Keratinocyte (primary cell): ENCODE results near the gene SELE. TPM values are rescaled to one million over a fixed set of nuclear protein-coding genes. Genes with fewer than 3 reads are reported as not detected.

Experiments used
- DNase-seq: peaks from one replicate; pipeline ENCODE4 v3.0.0-alpha.2; 2011; ENCODE audit warnings: low read depth, missing footprints, low spot score
- FAIRE-seq: peaks from 2 replicates; lab custom pipeline; 2011; peaks lifted over from hg19 to GRCh38; lab: Jason Lieb, UNC
- H2AFZ ChIP-seq: 2 replicates; pipeline ENCODE4 v1.6.0; 2012; ENCODE audit warnings: low read length, control low read depth, inconsistent platforms; ENCODE audit not compliant: control insufficient read depth
- H3K27ac ChIP-seq: 2 replicates; pipeline ENCODE4 v1.5.1; 2011; ENCODE audit warnings: low read length; ENCODE audit not compliant: control insufficient read depth, insufficient read depth
- H3K27me3 ChIP-seq: 3 replicates; pipeline ENCODE4 v1.6.0; 2011; ENCODE audit warnings: low read length; ENCODE audit not compliant: control insufficient read depth, insufficient read depth; ENCODE audit errors: extremely low read depth
- H3K36me3 ChIP-seq, 2 experiments: 2 replicates in 1 of 2; 3 replicates in 1 of 2; pipeline ENCODE4 v1.5.1; 2011; ENCODE audit warnings: low read length in 2 of 2, mild to moderate bottlenecking in 1 of 2; ENCODE audit not compliant: control insufficient read depth in 2 of 2, insufficient read depth in 2 of 2; ENCODE audit errors: extremely low read depth in 1 of 2
- H3K4me1 ChIP-seq: 3 replicates; pipeline ENCODE4 v1.5.1; 2011; ENCODE audit warnings: low read length; ENCODE audit not compliant: control insufficient read depth, insufficient read depth; ENCODE audit errors: extremely low read depth
- H3K4me2 ChIP-seq: 3 replicates; pipeline ENCODE4 v1.6.0; 2011; ENCODE audit warnings: low read depth, low read length; ENCODE audit not compliant: control insufficient read depth, insufficient read depth; ENCODE audit errors: extremely low read depth
- H3K4me3 ChIP-seq, 3 experiments: fragments of 200-600 bp in 1 of 3; sonication (generic) in 1 of 3; 2 replicates in 2 of 3; 3 replicates in 1 of 3; pipeline ENCODE4 v1.5.1; 2011 to 2016; ENCODE audit warnings: low read length in 3 of 3, mild to moderate bottlenecking in 3 of 3, control low read depth in 2 of 3, inconsistent platforms in 1 of 3, low read depth in 1 of 3, mixed read lengths in 1 of 3, mixed run types in 1 of 3, moderate library complexity in 1 of 3; ENCODE audit not compliant: control insufficient read depth in 2 of 3, insufficient read depth in 2 of 3; ENCODE audit errors: extremely low read depth in 1 of 3
- H3K79me2 ChIP-seq: 2 replicates; pipeline ENCODE4 v1.6.0; 2012; ENCODE audit warnings: low read length; ENCODE audit not compliant: control insufficient read depth, insufficient read depth
- H3K9ac ChIP-seq: 3 replicates; pipeline ENCODE4 v1.6.0; 2011; ENCODE audit warnings: low read length; ENCODE audit not compliant: control insufficient read depth, insufficient read depth; ENCODE audit errors: extremely low read depth
- H3K9me1 ChIP-seq: 3 replicates; pipeline ENCODE4 v1.6.0; 2011; ENCODE audit warnings: low read length; ENCODE audit not compliant: control insufficient read depth, insufficient read depth; ENCODE audit errors: extremely low read depth
- H3K9me3 ChIP-seq: 2 replicates; pipeline ENCODE4 v1.5.1; 2012; ENCODE audit warnings: low read depth, low read length; ENCODE audit not compliant: control insufficient read depth
- H4K20me1 ChIP-seq: 3 replicates; pipeline ENCODE4 v1.6.0; 2011; ENCODE audit warnings: low read length; ENCODE audit not compliant: control insufficient read depth, insufficient read depth; ENCODE audit errors: extremely low read depth
- CTCF ChIP-seq, 3 experiments: IDR thresholded peaks in 1 of 3; conservative IDR thresholded peaks in 1 of 3; optimal IDR thresholded peaks in 1 of 3; 2 replicates in 2 of 3; 3 replicates in 1 of 3; pipeline versions ENCODE3 to v1.5.1; 2011; ENCODE audit warnings: low read length in 3 of 3, mild to moderate bottlenecking in 3 of 3, moderate library complexity in 2 of 3, control low read depth in 1 of 3, inconsistent platforms in 1 of 3; ENCODE audit not compliant: insufficient read depth in 2 of 3; ENCODE audit errors: extremely low read depth in 1 of 3
- EZH2 ChIP-seq: IDR thresholded peaks from one replicate; pipeline ENCODE4 v1.6.1; 2012; ENCODE audit warnings: inconsistent platforms, mild to moderate bottlenecking, low read length, moderate library complexity
- dilution Hi-C: fragments of 300-500 bp; cut with MboI; formaldehyde crosslinking; loops from one replicate; pipeline ENCODE4 v1.7.0; 2020; ENCODE audit warnings: low sequenced_read_pairs; ENCODE audit not compliant: extremely low pct_ligation_motif_present
- polyA plus RNA-seq, 5 experiments: library from polyadenylated mRNA; depleted of rRNA in 3 of 5; stranded (reverse) in 3 of 5; stranded (forward) in 1 of 5; unstranded in 1 of 5; fragments of >200 nt; gene quantifications; 1 replicate in 1 of 5; 2 replicates in 3 of 5; 3 replicates in 1 of 5; pipeline versions ENCODE4 v1.2.1 to v1.2.3, GENCODE V29; 2011 to 2012; ENCODE audit warnings: missing spikeins in 2 of 5, low read depth in 1 of 5, low replicate concordance in 1 of 5

The SELE gene
- polyA plus RNA-seq, 1 donor (not counting 4 experiments of a cell fraction or from before 2014, with no cell fraction given) = not detected

- Histone ChIP-seq H3K4me2 (no peak overlapping the region), H3K27me3 (no peaks in the 10 kb centered on the region), H4K20me1 (no peaks in the 10 kb centered on the region), H3K9me1 (no peaks in the 10 kb centered on the region), H3K9me3 (no peaks in the 10 kb centered on the region), H3K4me3 (no peak overlapping the region), H3K27ac (no peak overlapping the region), H3K36me3 (no peaks in the 10 kb centered on the region), H3K9ac (no peak overlapping the region), H2AFZ (no peak overlapping the region), H3K4me1 (no peaks in the 10 kb centered on the region), H3K79me2 (no peaks in the 10 kb centered on the region)
- FAIRE-seq = no peak
- DNase-seq = no peak
- dilution Hi-C loops = no loop called here
- TF ChIP-seq CTCF (optimal IDR thresholded peaks at IDR 0.05 in 1 of 3, IDR thresholded peaks at IDR 0.05 in 1 of 3, conservative IDR thresholded peaks at IDR 0.05 in 1 of 3; ENCODE audit: extremely low read depth in 1 of 3, insufficient read depth in 2 of 3, low read length in 3 of 3) (no peak), EZH2 (no peak)
Observed at GRCh38 chr1:169696273-169697100, 37.4 kb downstream of the SELE start.

GRCh38 chr1:169694304-169695075, 39.4 kb downstream of the SELE start:
- no peak for FAIRE-seq
- Histone ChIP-seq H3K36me3 (no peaks in the 10 kb centered on the region), H3K27me3 (no peaks in the 10 kb centered on the region), H2AFZ (no peak overlapping the region), H3K4me1 (no peaks in the 10 kb centered on the region), H3K4me2 (no peak overlapping the region), H3K27ac (no peak overlapping the region), H3K4me3 (no peak overlapping the region), H3K79me2 (no peaks in the 10 kb centered on the region), H3K9ac (no peak overlapping the region), H4K20me1 (no peaks in the 10 kb centered on the region), H3K9me3 (no peaks in the 10 kb centered on the region), H3K9me1 (no peaks in the 10 kb centered on the region)
- no peak for DNase-seq
- no peak for TF ChIP-seq CTCF (optimal IDR thresholded peaks at IDR 0.05 in 1 of 3, IDR thresholded peaks at IDR 0.05 in 1 of 3, conservative IDR thresholded peaks at IDR 0.05 in 1 of 3; ENCODE audit: extremely low read depth in 1 of 3, insufficient read depth in 2 of 3, low read length in 3 of 3)
- no peak for TF ChIP-seq EZH2
- dilution Hi-C loops = no loop called here
